HepG2 (cell line): ENCODE measurements around the gene NDUFS5. TPM values are rescaled to one million over a fixed set of nuclear protein-coding genes. Genes with fewer than 3 reads are reported as not detected.
A peak's percentile ranks its signal among the peaks of the same experiment; 100 is the strongest.

Experiments
- AFF4 ChIP-seq: sonication (generic); formaldehyde crosslinking; IDR thresholded peaks from 2 replicates; pipeline ENCODE4 v1.4.0; 2020; ENCODE audit warnings: missing genetic modification reagents
- CBX1 ChIP-seq: IDR thresholded peaks from one replicate; pipeline ENCODE4 v1.6.1; 2016; ENCODE audit warnings: antibody characterized with exemption, low read depth
- HNF1A ChIP-seq, 2 experiments: sonication (generic) in 1 of 2; formaldehyde crosslinking in 1 of 2; IDR thresholded peaks; 2 replicates each; pipeline versions ENCODE4 v1.4.0 to v1.6.1; 2016 to 2020; ENCODE audit warnings: borderline replicate concordance in 1 of 2, low read depth in 1 of 2, mild to moderate bottlenecking in 1 of 2, missing genetic modification reagents in 1 of 2
- MAX ChIP-seq: IDR thresholded peaks from 2 replicates; pipeline ENCODE4 v1.6.1; 2012; ENCODE audit warnings: inconsistent platforms
- NCOA1 ChIP-seq: sonication (generic); formaldehyde crosslinking; IDR thresholded peaks from 2 replicates; pipeline ENCODE4 v1.9.0; 2021; ENCODE audit warnings: missing genetic modification reagents
- PITX1 ChIP-seq: sonication (generic); formaldehyde crosslinking; IDR thresholded peaks from 2 replicates; pipeline ENCODE4 v1.5.1; 2020; ENCODE audit warnings: mild to moderate bottlenecking, missing genetic modification reagents
- RFXANK ChIP-seq: IDR thresholded peaks from 2 replicates; pipeline ENCODE4 v1.6.1; 2016
- SRY ChIP-seq: sonication (generic); formaldehyde crosslinking; IDR thresholded peaks from 2 replicates; pipeline ENCODE4 v1.8.0; 2022; ENCODE audit warnings: mild to moderate bottlenecking, missing genetic modification reagents
- ZFP90 ChIP-seq: sonication (generic); formaldehyde crosslinking; IDR thresholded peaks from 2 replicates; pipeline ENCODE4 v1.8.0; 2022; ENCODE audit warnings: missing genetic modification reagents, mild to moderate bottlenecking, inconsistent platforms, borderline replicate concordance
- ZHX2 ChIP-seq, 2 experiments: sonication (generic) in 1 of 2; formaldehyde crosslinking in 1 of 2; IDR thresholded peaks; 2 replicates each; pipeline versions ENCODE4 v1.6.1 to v1.9.0; 2014 to 2022; ENCODE audit warnings: antibody characterized with exemption in 1 of 2, borderline replicate concordance in 1 of 2, inconsistent platforms in 1 of 2, low read depth in 1 of 2, missing genetic modification reagents in 1 of 2
- ZNF891 ChIP-seq: sonication (generic); formaldehyde crosslinking; IDR thresholded peaks from 2 replicates; pipeline ENCODE4 v1.5.0; 2020; ENCODE audit warnings: mild to moderate bottlenecking, missing genetic modification reagents
- polyA plus RNA-seq, 8 experiments: library from polyadenylated mRNA; depleted of rRNA in 3 of 8; stranded (reverse) in 7 of 8; unstranded in 1 of 8; fragments of >200 nt; fragmentation: Illumina TruSeq in 4 of 8; extraction: Trizol in 4 of 8; gene quantifications; 2 replicates each; pipeline versions ENCODE4 v1.2.1 to v1.2.3, GENCODE V29; 2011 to 2016; ENCODE audit warnings: low read depth in 4 of 8, missing spikeins in 1 of 8, mixed read lengths in 1 of 8; ENCODE audit not compliant: insufficient read depth in 1 of 8
- total RNA-seq, 5 experiments: library from RNA; depleted of rRNA; stranded (reverse); fragments of >200 nt; fragmentation: Illumina TruSeq; extraction: Trizol; gene quantifications; 2 replicates each; pipeline ENCODE4 v1.2.3, GENCODE V29; 2016; ENCODE audit warnings: low read depth in 1 of 5

Gene NDUFS5
- total and polyA plus RNA-seq, 2 of the 13 experiments (the other 11 are each of a cell fraction or from before 2014, with no cell fraction given) = 263 to 466 TPM

GRCh38 chr1:39026051-39026865 lies at the start of gene NDUFS5 (continued):
- peak; percentile 96 for TF ChIP-seq ZHX2 (IDR thresholded peaks at IDR 0.05; ENCODE audit: low read depth)
- TF ChIP-seq ZHX2 (CRISPR knock-in tag; IDR thresholded peaks at IDR 0.05; ENCODE audit: borderline replicate concordance) = peak; percentile 61; the same call in 1 of the 2 replicates
- peak; percentile 64 for TF ChIP-seq PITX1 (CRISPR knock-in tag)
- no peak for TF ChIP-seq AFF4 (CRISPR knock-in tag)
- no peak for TF ChIP-seq HNF1A (IDR thresholded peaks at IDR 0.05; ENCODE audit: low read depth)
- peak; percentile 31; the same call in 1 of the 2 replicates for TF ChIP-seq HNF1A (CRISPR knock-in tag; IDR thresholded peaks at IDR 0.05; ENCODE audit: borderline replicate concordance)
- TF ChIP-seq NCOA1 (CRISPR knock-in tag) = no peak
- 0 out of 2 replicates have a peak, but pooled peaks have one; percentile 38 for TF ChIP-seq RFXANK (CRISPR knock-in tag)
- TF ChIP-seq MAX = no peak; the same call in none of the 2 replicates
- no peak for TF ChIP-seq SRY
- peak; percentile 85; the same call in 1 of the 2 replicates for TF ChIP-seq ZFP90
- TF ChIP-seq CBX1 = no peak
- no peak for TF ChIP-seq ZNF891 (CRISPR knock-in tag)
